GM12891 (cell line): ENCODE measurements around the gene PIBF1.

Experiments
- PAX5 ChIP-seq: IDR thresholded peaks from 2 replicates; pipeline ENCODE4 v1.6.1; 2011; ENCODE audit warnings: low read length, moderate library complexity, mild to moderate bottlenecking; ENCODE audit not compliant: insufficient read depth, severe bottlenecking
- POLR2A ChIP-seq: IDR thresholded peaks from 2 replicates; pipeline ENCODE4 v1.6.1; 2011; ENCODE audit warnings: low read depth, low read length, control low read depth
- POLR2AphosphoS5 ChIP-seq: IDR thresholded peaks from 2 replicates; pipeline ENCODE4 v1.6.1; 2011; ENCODE audit warnings: low read depth, low read length, control low read depth
- TAF1 ChIP-seq: IDR thresholded peaks from 2 replicates; pipeline ENCODE4 v1.6.1; 2011; ENCODE audit warnings: low read depth, low read length, control low read depth

DNA sequence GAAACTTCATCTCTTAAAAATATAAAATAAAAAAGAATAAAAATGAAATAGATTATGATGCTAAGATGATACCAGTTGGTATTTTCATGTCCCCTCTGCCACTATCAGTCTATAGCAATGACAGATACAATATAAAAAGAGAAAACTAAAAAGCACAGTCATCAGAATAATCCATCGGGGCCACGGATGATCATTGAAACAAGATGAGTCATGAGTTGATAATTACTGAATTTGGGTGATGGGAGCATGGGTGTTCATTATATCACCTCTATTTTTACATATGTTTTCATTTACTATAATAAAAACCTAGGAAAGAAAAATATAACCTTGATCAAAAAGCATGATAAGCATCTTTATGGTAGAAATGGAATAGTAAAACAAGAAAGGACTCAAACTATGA lies 41.1 kb downstream of the PIBF1 start:
- TF ChIP-seq POLR2A (no peak), PAX5 (no peak), POLR2AphosphoS5 (no peak), TAF1 (no peak)
